Lower leg skin (tissue), 4 donors: ENCODE results near the gene CTSA. TPM values are rescaled to one million over a fixed set of nuclear protein-coding genes. Genes with fewer than 3 reads are reported as not detected.
"Not testable (repeated sequence)": the region's sequence is repeated elsewhere in the genome, so short reads cannot be mapped to it uniquely, and the experiment has no call there.

Experiments
- DNase-seq, 2 donors: peaks; one replicate each; pipeline ENCODE4 v3.0.0-alpha.2; 2019; ENCODE audit warnings: low spot score in 2 of 2
- H3K4me3 ChIP-seq: fragments of 200-600 bp; sonication (generic); 2 replicates; pipeline ENCODE4 v1.5.1; 2017; ENCODE audit warnings: mild to moderate bottlenecking, low read depth; ENCODE audit not compliant: poor library complexity, severe bottlenecking
- POLR2A ChIP-seq, 2 donors: fragments of 450-650 bp; IDR thresholded peaks; one replicate each; pipeline ENCODE4 v1.6.1; 2016 to 2017; ENCODE audit warnings: antibody characterized with exemption in 2 of 2, mild to moderate bottlenecking in 1 of 2, moderate library complexity in 1 of 2
- WGBS, 2 donors: methylation state at CpG; one replicate each; pipeline ENCODE4 v1.1.5; 2018; 5-methylcytosine and 5-hydroxymethylcytosine counted together
- intact Hi-C: fragments of 100-400 bp; cut with DNase I; formaldehyde crosslinking; loops from one replicate; pipeline ENCODE4 v1.15.0; 2023; ENCODE audit warnings: low total_unique reads
- total RNA-seq, 4 donors: library from RNA; depleted of rRNA; stranded (reverse); fragments of >200 nt; gene quantifications; one replicate each; pipeline ENCODE4 v1.1.0, GENCODE V29; 2016
- TF ChIP-seq, protein P1 (sequence below), 3 donors: fragments of 450-650 bp; IDR thresholded peaks; one replicate each; pipeline ENCODE4 v1.5.1; 2016; ENCODE audit warnings: antibody characterized with exemption in 3 of 3, mild to moderate bottlenecking in 3 of 3, moderate library complexity in 2 of 3

Gene CTSA
- total RNA-seq, 4 donors from 2014 or later = 89.1 to 122 (median 111) TPM

DNA sequence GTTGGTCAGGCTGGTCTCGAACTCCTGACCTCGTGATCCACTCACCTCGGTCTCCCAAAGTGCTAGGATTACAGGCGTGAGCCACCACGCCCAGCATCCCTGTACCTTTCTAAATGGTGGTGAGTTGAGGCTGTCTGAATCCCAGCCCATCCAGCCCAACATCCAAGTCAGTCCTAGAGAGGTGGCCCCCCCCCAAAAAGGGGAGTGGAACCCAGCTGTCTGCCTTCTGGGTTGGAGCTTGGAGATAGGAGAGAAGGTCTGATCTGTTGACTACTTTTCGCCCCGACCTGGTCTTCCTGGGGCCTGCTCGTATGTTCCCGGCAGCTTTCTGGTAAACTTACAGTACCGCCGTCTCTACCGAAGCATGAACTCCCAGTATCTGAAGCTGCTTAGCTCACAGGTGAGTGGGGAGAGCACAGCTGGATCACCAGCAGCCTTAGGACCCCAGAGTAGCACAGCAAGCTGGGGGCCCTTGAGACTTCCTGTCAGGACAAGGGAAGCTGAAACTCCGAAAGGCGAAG lies 5.6 kb downstream of the CTSA start:
- no peak for DNase-seq
- TF ChIP-seq, protein P1, sequence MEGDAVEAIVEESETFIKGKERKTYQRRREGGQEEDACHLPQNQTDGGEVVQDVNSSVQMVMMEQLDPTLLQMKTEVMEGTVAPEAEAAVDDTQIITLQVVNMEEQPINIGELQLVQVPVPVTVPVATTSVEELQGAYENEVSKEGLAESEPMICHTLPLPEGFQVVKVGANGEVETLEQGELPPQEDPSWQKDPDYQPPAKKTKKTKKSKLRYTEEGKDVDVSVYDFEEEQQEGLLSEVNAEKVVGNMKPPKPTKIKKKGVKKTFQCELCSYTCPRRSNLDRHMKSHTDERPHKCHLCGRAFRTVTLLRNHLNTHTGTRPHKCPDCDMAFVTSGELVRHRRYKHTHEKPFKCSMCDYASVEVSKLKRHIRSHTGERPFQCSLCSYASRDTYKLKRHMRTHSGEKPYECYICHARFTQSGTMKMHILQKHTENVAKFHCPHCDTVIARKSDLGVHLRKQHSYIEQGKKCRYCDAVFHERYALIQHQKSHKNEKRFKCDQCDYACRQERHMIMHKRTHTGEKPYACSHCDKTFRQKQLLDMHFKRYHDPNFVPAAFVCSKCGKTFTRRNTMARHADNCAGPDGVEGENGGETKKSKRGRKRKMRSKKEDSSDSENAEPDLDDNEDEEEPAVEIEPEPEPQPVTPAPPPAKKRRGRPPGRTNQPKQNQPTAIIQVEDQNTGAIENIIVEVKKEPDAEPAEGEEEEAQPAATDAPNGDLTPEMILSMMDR (IDR thresholded peaks at IDR 0.05) = no peak
- no peak for TF ChIP-seq POLR2A (IDR thresholded peaks at IDR 0.05)
- H3K4me3 ChIP-seq = no peak overlapping the region
- WGBS, 2 donors = 90 to 95% methylated on average over 14 of the region's 14 CpGs
- intact Hi-C loops = no loop called here

DNA sequence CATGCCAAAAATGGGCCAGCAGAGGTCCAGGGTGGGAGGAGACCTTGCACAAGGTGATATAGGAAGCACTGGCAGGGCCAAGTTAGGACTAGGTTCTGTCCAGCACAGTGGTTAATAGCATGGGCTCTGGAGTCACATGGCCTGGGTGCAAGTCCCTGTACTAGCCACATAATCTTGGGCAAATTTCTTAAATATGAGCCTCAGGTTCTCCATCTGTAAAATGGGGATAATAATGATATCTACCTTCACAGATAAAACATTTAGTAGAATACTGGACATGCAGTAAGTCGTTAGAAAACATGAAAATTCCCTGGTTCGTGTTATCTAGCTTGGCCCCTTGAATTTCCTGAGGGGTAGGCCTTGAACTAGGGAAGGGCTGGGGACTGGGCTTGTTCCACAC lies 6.2 kb downstream of the CTSA start:
- WGBS, 2 donors = 83 to 87% methylated on average over 2 of the region's 2 CpGs
- no peak for DNase-seq
- intact Hi-C loops = no loop called here
- TF ChIP-seq, protein P1 (IDR thresholded peaks at IDR 0.05) = no peak
- TF ChIP-seq POLR2A (IDR thresholded peaks at IDR 0.05) = no peak
- no peak overlapping the region for H3K4me3 ChIP-seq

DNA sequence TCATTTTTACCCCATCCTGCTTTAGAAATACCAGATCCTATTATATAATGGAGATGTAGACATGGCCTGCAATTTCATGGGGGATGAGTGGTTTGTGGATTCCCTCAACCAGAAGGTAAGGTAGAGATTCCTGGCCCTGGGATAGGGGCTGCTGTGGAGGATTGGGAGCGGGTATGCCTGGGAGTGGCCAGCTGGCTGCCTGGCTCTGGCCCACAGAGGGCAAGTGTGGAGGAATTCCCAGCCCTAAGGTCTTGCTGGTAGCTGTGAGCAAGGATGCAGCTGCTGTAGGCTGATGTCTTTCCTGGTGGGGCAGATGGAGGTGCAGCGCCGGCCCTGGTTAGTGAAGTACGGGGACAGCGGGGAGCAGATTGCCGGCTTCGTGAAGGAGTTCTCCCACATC lies 6.6 kb downstream of the CTSA start:
- no peak for DNase-seq
- intact Hi-C loops = no loop called here
- TF ChIP-seq, protein P1 (IDR thresholded peaks at IDR 0.05) = no peak
- TF ChIP-seq POLR2A (IDR thresholded peaks at IDR 0.05) = no peak
- H3K4me3 ChIP-seq = no peak overlapping the region
- 92 to 93% methylated on average over 7 of the region's 7 CpGs for WGBS, 2 donors

DNA sequence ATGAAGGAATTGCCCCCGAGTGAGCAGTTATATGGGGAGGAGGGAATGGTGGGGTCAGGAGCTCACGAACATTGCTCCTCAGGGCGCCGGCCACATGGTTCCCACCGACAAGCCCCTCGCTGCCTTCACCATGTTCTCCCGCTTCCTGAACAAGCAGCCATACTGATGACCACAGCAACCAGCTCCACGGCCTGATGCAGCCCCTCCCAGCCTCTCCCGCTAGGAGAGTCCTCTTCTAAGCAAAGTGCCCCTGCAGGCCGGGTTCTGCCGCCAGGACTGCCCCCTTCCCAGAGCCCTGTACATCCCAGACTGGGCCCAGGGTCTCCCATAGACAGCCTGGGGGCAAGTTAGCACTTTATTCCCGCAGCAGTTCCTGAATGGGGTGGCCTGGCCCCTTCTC lies 7.2 kb downstream of the CTSA start:
- TF ChIP-seq, protein P1 (IDR thresholded peaks at IDR 0.05) = no peak
- no peak for TF ChIP-seq POLR2A (IDR thresholded peaks at IDR 0.05)
- no peak overlapping the region for H3K4me3 ChIP-seq
- WGBS, 2 donors = 86 to 88% methylated on average over 12 of the region's 12 CpGs
- DNase-seq = no peak
- intact Hi-C loops = no loop called here

DNA sequence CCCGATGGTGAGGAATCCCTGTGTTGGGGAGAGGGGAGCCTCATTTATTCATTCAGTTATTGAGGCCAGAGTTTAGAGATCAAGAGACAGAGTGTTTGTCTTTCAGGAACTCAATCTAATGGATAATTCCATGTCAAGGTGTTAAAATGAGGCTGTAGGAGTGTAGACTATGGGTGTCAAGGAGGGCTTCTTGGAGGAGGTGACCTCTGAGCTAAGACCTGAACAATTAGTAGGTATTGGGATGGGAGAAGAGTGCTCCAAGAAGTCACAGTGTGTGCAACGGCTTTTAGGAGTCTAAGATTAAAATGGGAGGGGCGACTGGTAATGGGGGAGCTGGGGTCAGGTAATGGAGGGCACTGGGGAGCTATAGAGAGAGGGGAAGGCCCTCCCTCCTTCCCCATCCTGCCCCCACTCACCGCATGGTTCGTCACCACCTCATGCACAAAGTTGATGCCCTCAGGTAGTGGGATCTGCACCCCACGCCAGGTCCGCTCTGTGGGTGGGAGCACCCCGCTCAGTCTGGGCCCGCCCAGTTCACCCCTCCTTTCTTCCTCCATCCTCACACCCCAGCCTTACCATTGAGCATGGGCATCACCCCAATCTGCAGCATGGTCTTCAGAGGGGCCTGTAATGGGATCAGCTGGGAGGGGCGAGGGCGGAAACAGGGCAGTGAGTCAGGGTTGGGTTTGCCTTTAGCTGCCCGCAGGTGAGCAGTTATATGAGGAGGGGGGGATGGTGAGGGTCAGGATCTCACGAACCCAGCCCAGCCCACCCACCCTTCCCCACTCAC lies 8.1 kb downstream of the CTSA start:
- TF ChIP-seq POLR2A (IDR thresholded peaks at IDR 0.05) = no peak
- TF ChIP-seq, protein P1 (IDR thresholded peaks at IDR 0.05) = no peak
- WGBS, 2 donors = 77 to 86% methylated on average over 13 of the region's 13 CpGs
- intact Hi-C loops = no loop called here
- DNase-seq = no peak
- no peak overlapping the region for H3K4me3 ChIP-seq

DNA sequence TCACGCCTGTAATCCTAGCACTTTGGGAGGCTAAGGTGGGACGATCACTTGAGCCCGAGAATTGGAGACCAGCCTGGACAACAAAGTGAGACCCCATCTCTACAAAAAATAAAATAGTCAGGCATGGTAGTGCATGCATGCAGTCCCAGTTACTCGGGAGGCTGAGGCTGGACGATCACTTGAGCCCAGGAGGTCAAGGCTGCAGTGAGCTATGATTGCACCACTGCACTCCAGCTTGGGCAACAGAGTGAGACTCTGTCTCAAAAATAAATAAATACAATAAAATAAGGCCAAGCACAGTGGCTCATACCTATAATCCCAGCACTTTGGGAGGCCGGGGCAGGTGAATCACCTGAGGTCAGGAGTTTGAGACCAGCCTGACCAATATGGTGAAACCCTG lies 10.2 kb downstream of the CTSA start:
- DNase-seq, intact Hi-C loops, H3K4me3 ChIP-seq: not testable (repeated sequence)
- 84 to 94% methylated on average over 6 of the region's 6 CpGs for WGBS, 2 donors
